A549 (cell line): Measurements from ENCODE around the gene SELPLG.

Experiments used
- CBX2 ChIP-seq: fragments of 200-600 bp; sonication (generic); IDR thresholded peaks from 2 replicates; pipeline ENCODE4 v1.6.1; 2016; ENCODE audit warnings: low read depth, mild to moderate bottlenecking, borderline replicate concordance
- CTCF ChIP-seq: fragments of >200 bp; sonication (Bioruptor Twin); formaldehyde crosslinking; IDR thresholded peaks from 3 replicates; pipeline ENCODE4 v1.5.1; 2016
- EHMT2 ChIP-seq: fragments of 200-600 bp; sonication (generic); IDR thresholded peaks from 2 replicates; pipeline ENCODE4 v1.6.1; 2016; ENCODE audit warnings: antibody characterized with exemption, low read depth, mild to moderate bottlenecking, moderate library complexity
- EP300 ChIP-seq, 2 experiments: fragments of >200 bp; sonication (Bioruptor Twin); formaldehyde crosslinking; IDR thresholded peaks; 2 replicates in 1 of 2; 3 replicates in 1 of 2; pipeline ENCODE4 v1.6.1; 2016 to 2017
- HES2 ChIP-seq: fragments of >200 bp; sonication (Bioruptor Twin); formaldehyde crosslinking; IDR thresholded peaks from 2 replicates; pipeline ENCODE4 v1.6.1; 2016
- JUNB ChIP-seq: fragments of >200 bp; sonication (Bioruptor Twin); formaldehyde crosslinking; IDR thresholded peaks from 2 replicates; pipeline ENCODE4 v1.6.1; 2016
- POLR2A ChIP-seq: IDR thresholded peaks from 2 replicates; pipeline ENCODE4 v1.6.1; 2012; ENCODE audit warnings: mild to moderate bottlenecking, low read length
- RAD21 ChIP-seq, 2 experiments: fragments of >200 bp in 1 of 2; sonication (Bioruptor Twin) in 1 of 2; formaldehyde crosslinking in 1 of 2; IDR thresholded peaks in 1 of 2; conservative IDR thresholded peaks in 1 of 2; 2 replicates in 1 of 2; 3 replicates in 1 of 2; pipeline ENCODE4 v1.6.1; 2012 to 2018; ENCODE audit warnings: inconsistent platforms in 1 of 2
- TF ChIP-seq, protein P1 (sequence below): IDR thresholded peaks from 2 replicates; pipeline ENCODE4 v1.6.1; 2012

- TF ChIP-seq, protein P1, sequence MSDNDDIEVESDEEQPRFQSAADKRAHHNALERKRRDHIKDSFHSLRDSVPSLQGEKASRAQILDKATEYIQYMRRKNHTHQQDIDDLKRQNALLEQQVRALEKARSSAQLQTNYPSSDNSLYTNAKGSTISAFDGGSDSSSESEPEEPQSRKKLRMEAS: no peak
- TF ChIP-seq JUNB (no peak), RAD21 (conservative IDR thresholded peaks at IDR 0.05 in 1 of 2, IDR thresholded peaks at IDR 0.05 in 1 of 2) (no peak), CTCF (no peak), HES2 (no peak), POLR2A (no peak), CBX2 (no peak), EHMT2 (no peak), EP300 (IDR thresholded peaks at IDR 0.05) (no peak)
These were observed 56.9 kb downstream of the SELPLG start for GRCh38 chr12:108576660-108577234.
